ENCODE data around the gene MTHFD2.

GRCh38 chr2:74238879-74239278 lies 40.5 kb downstream of the MTHFD2 start:
- TF ChIP-seq CTCF (conservative IDR thresholded peaks at IDR 0.05; ENCODE audit: low read depth, low read length) (no peak), EZH2 (IDR thresholded peaks at IDR 0.05; ENCODE audit: low read length, unreplicated experiment) (no peak), EZH2phosphoT487 (IDR thresholded peaks at IDR 0.05; ENCODE audit: borderline replicate concordance, low read length) (no peak)

Measured in PC-3 (cell line).